NT2/D1 (cell line): ENCODE results near the gene KRT71.

Experiments used
- DNase-seq: peaks from one replicate; pipeline ENCODE4 v3.0.0-alpha.2; 2011; ENCODE audit warnings: low read depth, low spot score
- H3K27me3 ChIP-seq: 2 replicates; pipeline ENCODE4 v1.6.0; 2011; ENCODE audit warnings: mild to moderate bottlenecking; ENCODE audit not compliant: insufficient read length, insufficient read depth
- H3K36me3 ChIP-seq: 2 replicates; pipeline ENCODE4 v1.6.1; 2011; ENCODE audit warnings: mild to moderate bottlenecking, low read length, mixed read lengths; ENCODE audit not compliant: insufficient read depth, insufficient read length
- H3K4me1 ChIP-seq: 2 replicates; pipeline ENCODE4 v1.5.1; 2011; ENCODE audit not compliant: insufficient read depth, insufficient read length
- H3K4me3 ChIP-seq: 2 replicates; pipeline ENCODE4 v1.5.1; 2011; ENCODE audit warnings: low read depth; ENCODE audit not compliant: insufficient read length
- H3K9ac ChIP-seq: 2 replicates; pipeline ENCODE4 v1.6.0; 2011; ENCODE audit warnings: low read depth; ENCODE audit not compliant: insufficient read length
- H3K9me3 ChIP-seq: 2 replicates; pipeline ENCODE4 v1.5.1; 2011; ENCODE audit warnings: mild to moderate bottlenecking, low read length; ENCODE audit not compliant: insufficient read depth
- SUZ12 ChIP-seq: IDR thresholded peaks from 2 replicates; pipeline ENCODE4 v1.6.1; 2011; ENCODE audit not compliant: insufficient read length, insufficient read depth; ENCODE audit errors: extremely low read depth
- YY1 ChIP-seq: IDR thresholded peaks from 2 replicates; pipeline ENCODE4 v1.6.1; 2011; ENCODE audit not compliant: insufficient read length, insufficient read depth
- ZNF274 ChIP-seq: IDR thresholded peaks from 2 replicates; pipeline ENCODE4 v1.6.1; 2011; ENCODE audit warnings: mild to moderate bottlenecking, low read depth, low read length

Gene KRT71

DNA sequence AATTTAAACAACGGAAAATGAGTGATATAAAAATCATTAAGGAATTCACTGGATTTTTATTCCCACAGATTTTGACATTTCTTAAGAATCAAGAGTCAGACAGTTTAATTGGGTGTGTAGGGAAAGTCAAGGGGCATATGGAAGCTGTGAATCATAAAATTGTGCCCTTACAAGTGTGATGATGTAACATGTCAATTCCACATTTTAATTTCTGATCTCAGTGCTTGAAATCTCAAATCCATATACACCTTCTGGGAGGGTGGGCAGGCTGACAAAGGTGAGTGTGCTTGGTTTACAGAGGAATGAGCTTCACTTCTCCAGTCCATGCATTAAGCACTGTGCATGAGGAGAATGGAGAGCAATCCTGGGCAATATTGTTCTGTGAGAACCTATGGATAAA, 58.8 kb downstream of the KRT71 start:
- no peak overlapping the region for H3K9ac ChIP-seq
- DNase-seq = no peak
- H3K27me3 ChIP-seq = no peaks in the 10 kb centered on the region

More for the DNA sequence above, 58.8 kb downstream of the KRT71 start:
- H3K4me3 ChIP-seq = no peak overlapping the region
- peaks cover 12% of the 10 kb centered on the region; the same call in 1 of the 2 replicates for H3K9me3 ChIP-seq
- peaks cover 8% of the 10 kb centered on the region for H3K4me1 ChIP-seq
- no peaks in the 10 kb centered on the region for H3K36me3 ChIP-seq
- TF ChIP-seq SUZ12 = no peak
- no peak for TF ChIP-seq YY1
- no peak for TF ChIP-seq ZNF274
